ENCODE data around the gene DSTYK. TPM values are rescaled to one million over a fixed set of nuclear protein-coding genes. Genes with fewer than 3 reads are reported as not detected.

The DSTYK gene
- total RNA-seq, 1 donor from 2014 or later = 11.3 TPM

GRCh38 chr1:205108464-205108863 is 103.0 kb downstream of the DSTYK start:
- H3K4me3 ChIP-seq (ENCODE audit: low read depth, low read length) = no peak overlapping the region
- no peak for FAIRE-seq
- H3K36me3 ChIP-seq (ENCODE audit: control insufficient read depth, insufficient read depth, low read length) = peaks cover 11% of the 10 kb centered on the region
- TF ChIP-seq CTCF (IDR thresholded peaks at IDR 0.05; ENCODE audit: insufficient read depth, low read length, severe bottlenecking) = no peak
- H3K27me3 ChIP-seq (ENCODE audit: control insufficient read depth, insufficient read depth, low read length) = no peaks in the 10 kb centered on the region
- DNase-seq (ENCODE audit: low read depth) = no peak

- DNase-seq (ENCODE audit: low read depth) (no peak), FAIRE-seq (no peak)
- H3K4me3 ChIP-seq (ENCODE audit: low read depth, low read length) = no peak overlapping the region
- H3K27me3 ChIP-seq (ENCODE audit: control insufficient read depth, insufficient read depth, low read length) = no peaks in the 10 kb centered on the region
- peaks cover 10% of the 10 kb centered on the region for H3K36me3 ChIP-seq (ENCODE audit: control insufficient read depth, insufficient read depth, low read length)
- TF ChIP-seq CTCF (IDR thresholded peaks at IDR 0.05; ENCODE audit: insufficient read depth, low read length, severe bottlenecking) = no peak
These were observed 104.2 kb downstream of the DSTYK start for GRCh38 chr1:205107327-205107726.

- H3K4me3 ChIP-seq (ENCODE audit: low read depth, low read length) = no peak overlapping the region
- H3K36me3 ChIP-seq (ENCODE audit: control insufficient read depth, insufficient read depth, low read length) = peaks cover 16% of the 10 kb centered on the region
- DNase-seq (ENCODE audit: low read depth) = no peak
- TF ChIP-seq CTCF (IDR thresholded peaks at IDR 0.05; ENCODE audit: insufficient read depth, low read length, severe bottlenecking) = no peak
- H3K27me3 ChIP-seq (ENCODE audit: control insufficient read depth, insufficient read depth, low read length) = no peaks in the 10 kb centered on the region
- FAIRE-seq = no peak
These were observed 109.1 kb downstream of the DSTYK start for GRCh38 chr1:205102404-205102803.

- H3K27me3 ChIP-seq (ENCODE audit: control insufficient read depth, insufficient read depth, low read length) = no peaks in the 10 kb centered on the region
- H3K4me3 ChIP-seq (ENCODE audit: low read depth, low read length) = no peak overlapping the region
- H3K36me3 ChIP-seq (ENCODE audit: control insufficient read depth, insufficient read depth, low read length) = peaks cover 13% of the 10 kb centered on the region
- FAIRE-seq (no peak), DNase-seq (ENCODE audit: low read depth) (no peak)
- no peak for TF ChIP-seq CTCF (IDR thresholded peaks at IDR 0.05; ENCODE audit: insufficient read depth, low read length, severe bottlenecking)
These were observed 113.3 kb downstream of the DSTYK start for GRCh38 chr1:205098242-205098641.

GRCh38 chr1:205095422-205095821 is 116.1 kb downstream of the DSTYK start:
- TF ChIP-seq CTCF (IDR thresholded peaks at IDR 0.05; ENCODE audit: insufficient read depth, low read length, severe bottlenecking) = no peak
- peaks cover 12% of the 10 kb centered on the region for H3K36me3 ChIP-seq (ENCODE audit: control insufficient read depth, insufficient read depth, low read length)
- DNase-seq (ENCODE audit: low read depth) = no peak
- FAIRE-seq = no peak
- H3K27me3 ChIP-seq (ENCODE audit: control insufficient read depth, insufficient read depth, low read length) = no peaks in the 10 kb centered on the region
- no peak overlapping the region for H3K4me3 ChIP-seq (ENCODE audit: low read depth, low read length)

Other genes starting within 250 kb of the DSTYK start
- under 0.01 TPM in 1 of 2 replicates, not detected in the other for gene CNTN2, start 168.5 kb downstream of the DSTYK start, total RNA-seq
- gene TMEM81, start 127.2 kb downstream of the DSTYK start, total RNA-seq = 1.6 and 1.7 TPM in 2 replicates
- 20.5 and 23.4 TPM in 2 replicates for gene RBBP5, start 89.7 kb downstream of the DSTYK start, total RNA-seq
- 0.51 and 0.53 TPM in 2 replicates for gene TMCC2, start 16.2 kb upstream of the DSTYK start, total RNA-seq
- gene NUAK2, start 110.0 kb upstream of the DSTYK start, total RNA-seq = 3.9 and 9.9 TPM in 2 replicates
- not detected in 2 replicates for gene KLHDC8A, start 145.2 kb upstream of the DSTYK start, total RNA-seq
- gene LEMD1, start 210.4 kb upstream of the DSTYK start, total RNA-seq = 2.1 and 3.1 TPM in 2 replicates
- gene BLACAT1, start 244.3 kb upstream of the DSTYK start, total RNA-seq = 0.77 and 0.79 TPM in 2 replicates

Data from bronchial epithelial cell (primary cell).